GM18520 (cell line): ENCODE measurements around the gene CEP128.
A peak's percentile ranks its signal among the peaks of the same experiment; 100 is the strongest.

Source experiments
- ATAC-seq: cut with Tn5 transposase; IDR thresholded peaks from one replicate; pipeline ENCODE4 v1.9.1; 2021; ENCODE audit not compliant: unreplicated experiment

Gene CEP128

DNA sequence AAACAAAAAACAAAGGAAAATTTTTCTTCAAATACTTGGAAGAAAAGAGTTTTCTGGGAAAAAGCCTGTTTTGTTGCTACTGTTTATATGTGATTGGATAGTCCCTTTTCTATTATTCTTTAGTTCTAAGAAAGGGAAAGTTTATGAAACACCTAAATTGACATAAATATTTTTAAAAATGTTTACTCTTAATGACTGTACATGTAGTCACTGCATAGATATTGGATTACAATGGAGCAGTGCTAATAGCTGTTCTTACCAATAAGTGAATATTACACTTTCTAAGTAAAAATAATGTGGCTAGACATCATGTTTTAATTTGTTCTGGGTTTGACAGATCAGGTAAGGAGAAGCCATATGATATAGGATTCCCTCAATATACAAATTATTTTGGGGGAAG is 377.5 kb downstream of the CEP128 start:
- no peak for ATAC-seq

- ATAC-seq: peak; percentile 100
These were observed 380.5 kb downstream of the CEP128 start for GRCh38 chr14:80560800-80561657.

GRCh38 chr14:80554139-80554538 is 387.4 kb downstream of the CEP128 start:
- ATAC-seq: no peak

GRCh38 chr14:80549141-80549540 is 392.4 kb downstream of the CEP128 start:
- no peak for ATAC-seq

GRCh38 chr14:80545935-80546854 is 395.3 kb downstream of the CEP128 start:
- ATAC-seq: no peak

- no peak for ATAC-seq
These were observed 397.2 kb downstream of the CEP128 start for GRCh38 chr14:80544366-80544765.

DNA sequence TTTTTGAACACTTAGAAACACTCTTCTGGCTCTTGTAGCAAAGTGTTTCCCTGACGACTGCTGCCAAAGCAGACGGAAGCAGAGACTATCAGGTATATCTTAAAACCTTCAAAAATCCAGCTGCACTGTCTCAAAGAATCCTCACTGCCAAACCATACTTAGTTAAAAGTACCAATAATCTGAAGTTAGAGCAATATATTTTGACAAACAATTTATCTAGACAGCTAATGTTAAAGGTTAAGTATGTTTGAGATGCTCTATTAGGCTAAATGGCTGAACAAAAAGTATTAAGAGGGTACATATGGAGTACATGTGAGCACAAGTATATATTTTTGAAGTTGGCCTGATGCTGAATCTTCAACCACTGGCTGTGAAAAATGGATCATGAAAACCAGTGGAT is 398.3 kb downstream of the CEP128 start:
- no peak for ATAC-seq

- no peak for ATAC-seq
These were observed 402.7 kb downstream of the CEP128 start for GRCh38 chr14:80538633-80539375.

DNA sequence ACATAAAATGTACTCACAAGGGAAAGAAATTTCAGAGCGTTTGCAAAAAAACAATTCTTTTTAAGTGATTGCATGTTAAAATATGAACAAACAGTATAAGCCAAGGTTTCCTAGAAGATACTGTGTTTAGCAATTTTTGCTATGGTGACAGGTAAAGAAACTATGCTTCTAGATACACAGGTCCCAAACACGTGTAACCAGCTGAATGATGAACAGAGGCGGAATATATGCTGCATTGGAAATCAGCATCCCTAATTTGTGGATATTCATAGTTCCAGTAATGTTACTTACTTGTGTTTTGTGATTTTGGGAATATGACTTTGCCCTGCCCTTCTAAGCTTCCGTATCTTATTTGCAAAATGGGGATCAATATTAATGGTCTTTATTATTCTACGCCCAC is 403.9 kb downstream of the CEP128 start:
- no peak for ATAC-seq

- no peak for ATAC-seq
These were observed 405.1 kb downstream of the CEP128 start for GRCh38 chr14:80536456-80536855.

DNA sequence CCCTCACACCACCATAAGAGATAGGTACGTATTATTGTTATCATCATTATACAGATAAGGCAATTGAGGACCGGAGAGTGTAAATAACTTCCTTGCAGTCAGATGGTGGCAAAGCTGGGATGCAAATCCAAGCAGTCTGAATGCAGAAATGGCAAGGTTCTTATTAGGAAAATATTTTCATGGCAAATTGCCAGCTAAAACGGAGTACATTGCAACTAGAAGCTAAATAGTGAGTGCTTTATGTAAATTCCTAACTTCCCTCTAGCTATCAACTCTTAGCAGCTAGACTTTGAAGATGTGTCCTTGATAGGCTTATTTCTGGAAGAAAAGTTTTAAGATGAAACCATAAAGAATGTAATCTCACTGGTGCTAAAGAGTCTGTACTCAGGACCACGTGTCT is 406.4 kb downstream of the CEP128 start:
- no peak for ATAC-seq

DNA sequence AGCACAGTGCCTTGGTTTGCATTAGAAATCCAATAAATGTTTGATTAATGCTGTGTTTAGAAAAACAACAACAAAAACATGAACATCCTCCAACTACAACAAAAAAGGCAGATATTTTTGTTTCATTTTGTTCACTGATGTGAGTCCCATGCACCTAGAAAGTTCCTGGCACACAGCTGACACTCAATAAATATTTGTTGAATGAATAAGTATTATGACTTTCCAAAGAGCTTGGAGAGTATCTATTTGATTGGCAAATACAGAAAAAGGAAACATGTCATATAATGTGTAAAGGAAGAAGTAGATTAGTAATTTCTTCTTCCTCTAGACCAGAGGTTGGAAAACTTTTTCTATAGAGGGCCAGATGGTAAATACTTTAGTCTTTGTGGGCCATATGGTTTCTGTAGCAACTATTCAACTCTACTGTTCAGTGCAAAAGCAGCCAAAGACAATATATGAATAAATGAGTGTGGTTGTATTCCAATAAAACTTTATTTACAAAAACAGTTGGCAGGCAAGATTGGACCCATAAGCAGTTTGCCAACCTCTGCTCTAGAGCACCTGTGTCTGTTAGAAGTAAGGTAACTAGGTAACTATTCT is 417.9 kb downstream of the CEP128 start:
- no peak for ATAC-seq

GRCh38 chr14:80522936-80523335 is 418.6 kb downstream of the CEP128 start:
- no peak for ATAC-seq

DNA sequence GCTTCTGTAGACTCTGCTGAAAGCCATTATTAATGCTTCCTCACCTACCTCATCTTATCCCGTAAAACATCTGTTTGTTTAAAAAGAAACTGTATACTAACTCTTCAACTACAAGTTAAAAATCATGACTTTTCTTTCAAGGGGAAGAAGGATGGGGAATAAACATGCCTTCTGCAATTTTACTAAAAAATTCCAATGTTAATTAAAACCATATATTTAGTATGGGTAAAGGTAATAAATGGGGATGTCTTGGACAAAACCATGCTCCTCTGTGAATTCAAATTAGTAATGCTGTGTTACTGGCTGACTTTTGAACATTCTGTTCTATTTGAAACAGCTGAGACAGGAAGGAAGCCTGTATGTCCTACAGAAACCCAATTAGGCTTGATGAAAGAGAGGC is 419.1 kb downstream of the CEP128 start:
- ATAC-seq: no peak

DNA sequence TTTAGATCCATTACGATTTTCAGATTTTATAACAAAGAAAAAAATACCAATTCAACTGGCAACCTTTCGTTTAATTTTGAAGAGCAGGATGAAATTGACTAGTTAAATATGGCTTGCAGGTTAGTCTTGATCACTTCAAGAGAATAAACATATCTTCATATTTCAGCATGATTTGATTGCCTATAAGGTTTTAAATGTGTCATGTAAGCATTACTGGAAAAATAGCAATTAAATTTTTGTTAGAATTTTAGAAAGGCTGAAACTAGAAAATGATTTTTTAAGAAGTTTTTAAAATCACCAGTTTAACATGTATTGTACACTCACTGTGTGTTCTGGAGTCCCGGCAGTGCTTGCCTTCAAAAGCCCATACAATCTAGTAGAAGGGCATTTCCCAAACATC is 420.1 kb downstream of the CEP128 start:
- ATAC-seq: no peak

DNA sequence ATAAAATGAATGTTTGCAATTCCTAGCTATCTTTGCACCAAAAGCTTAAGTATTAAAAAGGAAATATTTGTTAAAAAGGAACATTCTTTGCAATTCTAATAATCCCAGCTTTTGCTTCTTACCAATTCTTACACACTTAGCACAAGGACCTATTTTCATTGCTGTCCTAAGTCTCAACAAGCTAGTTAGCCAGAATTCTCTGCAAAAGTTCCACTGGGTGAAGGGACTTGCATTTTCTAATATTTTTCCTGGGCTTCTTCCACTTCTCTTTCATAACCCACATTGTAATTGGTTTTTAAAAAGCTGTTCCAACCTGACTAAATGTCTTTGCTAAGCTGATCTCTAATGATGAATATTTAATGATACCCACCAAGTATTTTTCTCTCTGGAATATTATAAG is 422.5 kb downstream of the CEP128 start:
- no peak for ATAC-seq

DNA sequence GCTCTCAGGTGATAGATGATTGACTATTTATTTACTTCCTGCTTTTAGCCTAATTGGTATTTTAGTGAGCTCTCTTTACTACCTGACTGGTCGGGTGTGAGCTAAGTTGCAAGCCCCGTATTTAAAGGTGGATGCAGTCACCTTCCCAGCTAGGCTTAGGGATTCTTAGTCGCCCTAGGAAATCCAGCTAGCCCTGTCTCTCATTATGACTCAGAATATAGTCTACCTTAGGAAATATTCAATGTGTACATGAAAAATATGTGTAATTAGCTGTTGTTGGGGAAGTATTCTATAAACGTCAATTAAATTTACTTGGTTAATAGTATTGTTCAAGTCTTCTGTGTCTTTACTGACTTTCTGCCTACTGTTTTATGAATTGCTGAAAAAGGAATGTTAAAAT is 423.4 kb downstream of the CEP128 start:
- ATAC-seq: no peak

GRCh38 chr14:80507292-80507869 is 434.2 kb downstream of the CEP128 start:
- no peak for ATAC-seq

- ATAC-seq: no peak
These were observed 436.8 kb downstream of the CEP128 start for GRCh38 chr14:80504781-80505180.

- ATAC-seq: no peak
These were observed 443.0 kb downstream of the CEP128 start for GRCh38 chr14:80498533-80498932.

DNA sequence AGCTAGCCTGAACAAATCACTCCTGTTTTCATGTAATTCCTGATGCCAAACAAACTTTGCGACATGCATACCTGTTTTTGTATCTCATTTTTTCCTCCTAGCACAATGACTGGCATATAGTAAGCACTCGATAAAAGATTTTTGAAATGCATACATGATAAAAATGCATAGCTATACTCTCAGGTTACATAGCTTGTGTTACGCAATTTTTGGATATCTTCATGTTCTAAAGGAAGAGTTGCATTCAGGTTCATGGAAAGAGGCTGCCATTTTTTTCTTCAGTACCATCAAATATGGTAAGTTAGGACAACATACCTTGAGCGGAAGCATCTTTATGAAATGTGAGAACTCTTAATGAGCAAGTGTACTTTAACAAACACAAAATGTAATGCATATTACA is 445.4 kb downstream of the CEP128 start:
- no peak for ATAC-seq
